Pancreas (tissue), 10 donors: Measurements from ENCODE around the gene PIGT. TPM values are rescaled to one million over a fixed set of nuclear protein-coding genes. Genes with fewer than 3 reads are reported as not detected.

Source experiments
- ATAC-seq, 4 donors: fragments of 200-7000 bp; cut with Tn5 transposase; one replicate each; pipeline versions ENCODE4 v1.8.0 to v1.9.1; 2020; ENCODE audit warnings: mild to moderate bottlenecking in 4 of 4, moderate library complexity in 4 of 4
- DNase-seq, 6 donors: peaks; one replicate each; pipeline ENCODE4 v3.0.0-alpha.2; 2020
- FAIRE-seq: peaks from 2 replicates; lab custom pipeline; 2012; peaks lifted over from hg19 to GRCh38; lab: Jason Lieb, UNC
- H3K27ac ChIP-seq, 4 donors: fragments of 200-600 bp; sonication (generic); 1 replicate in 3 of 4; 2 replicates in 1 of 4; pipeline versions ENCODE4 v1.5.0 to v1.8.0; 2020
- H3K27me3 ChIP-seq, 4 donors: fragments of 200-600 bp; one replicate each; pipeline ENCODE4 v1.8.0; 2021
- H3K36me3 ChIP-seq, 3 donors: fragments of 200-600 bp; sonication (generic) in 1 of 3; one replicate each; pipeline versions ENCODE4 v1.5.0 to v1.8.0; 2020 to 2021
- H3K4me1 ChIP-seq, 3 donors: fragments of 200-600 bp; one replicate each; pipeline ENCODE4 v1.8.0; 2021
- H3K4me3 ChIP-seq, 4 donors: fragments of 200-600 bp; sonication (generic) in 2 of 4; one replicate each; pipeline versions ENCODE4 v1.5.0 to v1.8.0; 2020 to 2021
- H3K9me3 ChIP-seq, 4 donors: fragments of 200-600 bp; one replicate each; pipeline ENCODE4 v1.8.0; 2021
- WGBS, 2 donors: extraction: QIAGEN DNeasy Blood & Tissue Kit; methylation state at CpG; one replicate each; pipeline ENCODE4 v1.1.7; 2013; 5-methylcytosine and 5-hydroxymethylcytosine counted together
- intact Hi-C, 3 donors: fragments of 100-400 bp; cut with DNase I; formaldehyde crosslinking; loops; one replicate each; pipeline versions ENCODE4 v1.11.1 to v1.14.2; 2022
- polyA plus RNA-seq, 2 donors: library from polyadenylated mRNA; stranded (reverse); fragments of 200-250 nt; gene quantifications; one replicate each; pipeline ENCODE4 v1.2.3, GENCODE V29; 2013
- total RNA-seq, 6 donors: library from RNA; stranded (reverse); fragmentation: NEBNext Ultra II Directional in 4 of 6; extraction: Animal tissue kit (Norgen Biotek cat#: 25700) in 4 of 6; gene quantifications; one replicate each; pipeline versions ENCODE4 v1.2.1 to v1.2.4, GENCODE V29; 2021 to 2023
- TF ChIP-seq, protein P1 (sequence below), 4 donors: fragments of 200-600 bp; sonication (generic) in 3 of 4; IDR thresholded peaks; one replicate each; pipeline versions ENCODE4 v1.5.0 to v1.8.0; 2021; ENCODE audit warnings: antibody characterized with exemption in 4 of 4
- donor health status: healthy with polysubstance abuse.
- donor health status: DM: no; HTN: no; CAD: no; lungs with moderate emphysema.
- donor health status: DM: no; HTN: no; CAD: no.
- donor health status: control.
- donor health status: control.
- donor health status: Bipolar disorder and iron deficiency.
- donor health status: DM: yes; HTN: yes; CAD: no.
- donor health status: DM: no; HTN: no; CAD: no.
- donor health status: DM: no; HTN: no; CAD: no.
- donor health status: DM: yes; HTN: yes; CAD: no.

Gene PIGT
- total and polyA plus RNA-seq, 8 donors = 35.3 to 69.1 (median 52.7) TPM

DNA sequence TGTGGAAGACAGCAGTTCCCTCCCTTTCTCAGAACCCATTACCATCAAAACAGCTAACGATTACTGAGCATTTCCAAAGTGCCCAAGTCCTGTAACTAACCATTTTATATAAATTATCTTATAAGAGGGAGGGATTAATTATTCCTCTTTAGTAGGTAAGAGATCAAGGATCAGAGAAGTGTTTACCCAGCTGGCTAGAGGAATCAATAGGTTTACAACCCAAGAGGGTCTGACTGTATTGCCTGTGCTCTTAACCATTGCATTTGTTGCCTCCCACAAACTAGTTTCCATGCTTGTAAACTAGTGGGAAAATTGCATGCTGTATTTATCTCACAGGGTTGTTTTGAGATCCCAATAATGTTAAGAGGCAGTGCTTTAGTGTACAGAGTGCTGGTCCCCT is 11.5 kb upstream of the PIGT start:
- Histone ChIP-seq H3K36me3 (no peaks in the 10 kb centered on the region), H3K4me1 (peaks cover 0 to 3% (median 0%) of the 10 kb centered on the region in 3 donors), H3K27me3 (no peaks in the 10 kb centered on the region), H3K4me3 (no peak overlapping the region), H3K9me3 (no peaks in the 10 kb centered on the region), H3K27ac (no peak overlapping the region)
- no peak for FAIRE-seq
- no peak for ATAC-seq
- TF ChIP-seq, protein P1, sequence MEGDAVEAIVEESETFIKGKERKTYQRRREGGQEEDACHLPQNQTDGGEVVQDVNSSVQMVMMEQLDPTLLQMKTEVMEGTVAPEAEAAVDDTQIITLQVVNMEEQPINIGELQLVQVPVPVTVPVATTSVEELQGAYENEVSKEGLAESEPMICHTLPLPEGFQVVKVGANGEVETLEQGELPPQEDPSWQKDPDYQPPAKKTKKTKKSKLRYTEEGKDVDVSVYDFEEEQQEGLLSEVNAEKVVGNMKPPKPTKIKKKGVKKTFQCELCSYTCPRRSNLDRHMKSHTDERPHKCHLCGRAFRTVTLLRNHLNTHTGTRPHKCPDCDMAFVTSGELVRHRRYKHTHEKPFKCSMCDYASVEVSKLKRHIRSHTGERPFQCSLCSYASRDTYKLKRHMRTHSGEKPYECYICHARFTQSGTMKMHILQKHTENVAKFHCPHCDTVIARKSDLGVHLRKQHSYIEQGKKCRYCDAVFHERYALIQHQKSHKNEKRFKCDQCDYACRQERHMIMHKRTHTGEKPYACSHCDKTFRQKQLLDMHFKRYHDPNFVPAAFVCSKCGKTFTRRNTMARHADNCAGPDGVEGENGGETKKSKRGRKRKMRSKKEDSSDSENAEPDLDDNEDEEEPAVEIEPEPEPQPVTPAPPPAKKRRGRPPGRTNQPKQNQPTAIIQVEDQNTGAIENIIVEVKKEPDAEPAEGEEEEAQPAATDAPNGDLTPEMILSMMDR (IDR thresholded peaks at IDR 0.05) = no peak
- 76 to 91% methylated on average over 1 of the region's 1 CpG for WGBS, 2 donors
- DNase-seq = no peak
- intact Hi-C loops = no loop called here

DNA sequence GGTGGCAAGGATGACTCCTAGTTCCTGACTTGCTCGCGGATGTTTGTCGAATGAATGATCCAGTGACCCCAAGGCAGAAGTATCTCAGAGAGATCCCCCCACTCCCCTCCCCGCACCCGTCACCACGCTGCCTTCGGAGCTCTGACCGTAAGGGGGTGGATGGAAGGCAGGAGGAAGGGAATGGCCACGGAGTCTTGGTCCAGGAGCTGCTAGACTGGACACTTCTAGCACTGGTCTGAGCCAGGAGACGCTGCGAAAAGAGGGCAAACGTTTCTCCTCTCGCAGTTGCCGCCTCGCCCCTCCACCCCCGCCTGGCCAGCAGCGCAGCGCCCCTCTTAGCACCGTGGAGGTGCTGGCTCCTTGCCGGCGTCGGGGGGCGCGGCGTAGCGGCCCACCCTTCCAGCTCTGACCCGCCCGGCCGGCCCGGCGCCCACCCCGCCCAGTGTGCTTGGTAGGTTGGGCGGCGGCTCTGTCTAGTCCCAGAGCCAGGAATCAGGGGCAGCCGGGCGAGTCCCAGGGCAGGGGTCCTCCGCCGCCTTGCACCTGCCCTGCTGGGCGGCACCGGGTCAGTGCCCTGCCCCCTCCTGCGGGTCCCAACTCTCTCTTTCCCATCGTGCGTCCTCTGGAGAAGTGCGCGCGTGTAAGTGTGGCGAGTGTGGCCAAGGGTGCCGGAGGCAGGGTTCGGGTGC is 10.2 kb upstream of the PIGT start:
- 4% methylated on average over 41 to 49 of the region's 49 CpGs for WGBS, 2 donors
- peak in 3 of 6 donors; percentile 49 to 71 (median 70) for DNase-seq

DNA sequence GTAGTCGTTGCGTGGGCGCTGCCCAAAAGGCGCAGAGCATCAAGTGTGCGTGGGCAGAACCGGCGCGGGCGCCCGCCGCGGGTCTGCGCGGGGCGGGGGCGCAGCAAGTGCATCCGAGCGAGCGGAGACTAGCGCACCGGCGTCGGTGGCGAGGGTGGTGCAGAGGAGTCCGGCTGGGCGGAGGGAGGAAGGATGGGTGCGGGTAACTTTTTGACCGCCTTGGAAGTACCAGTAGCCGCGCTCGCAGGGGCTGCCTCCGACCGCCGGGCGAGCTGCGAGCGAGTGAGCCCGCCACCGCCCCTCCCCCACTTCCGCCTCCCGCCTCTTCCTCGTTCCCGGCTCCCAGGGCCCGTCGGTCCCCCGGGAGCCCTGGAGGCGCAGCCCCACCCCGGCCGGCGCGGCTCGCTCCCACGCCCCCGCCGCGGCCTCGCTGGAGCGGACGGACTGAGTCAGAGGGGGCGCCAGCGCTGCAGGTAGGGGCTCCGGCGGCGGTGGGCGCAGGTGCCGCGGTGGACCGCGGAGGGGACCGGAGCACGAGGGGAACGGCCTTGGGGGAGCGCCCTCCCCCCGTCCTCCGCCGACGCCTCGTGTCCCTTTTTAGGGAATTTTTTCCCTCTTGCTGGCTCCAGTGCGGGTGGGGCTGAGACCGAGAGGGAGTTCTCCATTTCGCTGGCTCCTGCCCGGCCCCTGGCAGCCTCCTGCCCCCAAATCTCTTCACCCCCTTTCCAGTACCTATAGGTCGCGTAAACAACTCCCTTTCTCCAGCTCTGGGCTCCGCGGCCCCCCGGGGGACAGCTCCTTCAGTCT is 9.5 kb upstream of the PIGT start:
- no peaks in the 10 kb centered on the region for H3K27me3 ChIP-seq
- peak; percentile 84 to 86 (median 86) for ATAC-seq
- FAIRE-seq = no peak
- DNase-seq = peak; percentile 65 to 88 (median 76)
- TF ChIP-seq, protein P1 (IDR thresholded peaks at IDR 0.05) = no peak
- intact Hi-C loops = no loop called here
- 1% methylated on average over 30 to 87 of the region's 87 CpGs for WGBS, 2 donors
- no peaks in the 10 kb centered on the region for H3K9me3 ChIP-seq
- H3K4me1 ChIP-seq = peaks cover 0 to 3% (median 0%) of the 10 kb centered on the region in 3 donors
- H3K36me3 ChIP-seq = peaks cover 0 to 6% (median 0%) of the 10 kb centered on the region in 3 donors
- H3K27ac ChIP-seq = peak overlapping the region; percentile 42 to 80 (median 60)
- H3K4me3 ChIP-seq = peak overlapping the region; percentile 34 to 95 (median 72)

More for the DNA sequence above, 10.2 kb upstream of the PIGT start:
- Histone ChIP-seq H3K27ac (peak overlapping the region; percentile 42 to 80 (median 60)), H3K4me3 (peak overlapping the region; percentile 34 to 95 (median 72)), H3K4me1 (peaks cover 0 to 3% (median 0%) of the 10 kb centered on the region in 3 donors), H3K27me3 (no peaks in the 10 kb centered on the region), H3K36me3 (peaks cover 0 to 6% (median 0%) of the 10 kb centered on the region in 3 donors), H3K9me3 (no peaks in the 10 kb centered on the region)
- ATAC-seq = peak; percentile 35 to 45 (median 42)
- FAIRE-seq = no peak
- intact Hi-C loops = no loop called here
- TF ChIP-seq, protein P1 (IDR thresholded peaks at IDR 0.05) = no peak

DNA sequence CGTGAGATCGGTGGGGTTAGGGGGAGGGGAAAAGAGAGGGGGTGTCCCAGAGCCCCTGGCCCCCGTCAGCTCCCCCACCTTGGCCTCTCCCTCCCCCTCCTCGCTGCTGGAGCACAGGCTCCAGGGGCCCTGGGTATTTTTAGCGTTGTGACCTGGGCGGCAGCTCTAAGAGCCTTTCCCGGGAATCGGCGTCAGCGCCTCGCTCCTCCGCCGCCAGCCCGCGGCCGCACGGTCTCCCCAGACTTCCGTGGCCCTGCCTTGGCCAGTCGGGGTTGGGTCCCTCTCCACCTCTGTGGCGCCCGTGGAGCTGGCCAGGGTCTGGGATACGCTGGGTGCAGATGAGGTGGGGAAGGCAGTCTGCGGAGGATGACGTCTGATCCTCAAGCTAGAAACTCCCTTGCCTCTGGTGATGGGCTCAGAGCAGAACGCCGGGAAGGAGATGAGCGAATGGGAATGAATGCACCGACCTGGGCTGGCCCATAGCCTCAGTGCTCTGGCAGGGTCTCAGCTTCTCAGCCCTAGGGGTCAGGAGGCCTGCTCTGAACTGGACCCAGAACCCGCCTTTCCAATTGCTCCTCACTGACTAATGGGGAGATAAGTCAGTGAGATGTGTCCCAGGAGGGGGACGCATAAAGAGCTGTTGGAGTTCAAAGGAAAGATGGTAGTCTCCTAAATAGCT is 8.7 kb upstream of the PIGT start:
- 21% methylated on average over 30 of the region's 30 CpGs for WGBS, 2 donors
- DNase-seq (peak in 4 of 6 donors; percentile 32 to 84 (median 62)), FAIRE-seq (no peak), ATAC-seq (peak; percentile 50 to 66 (median 63))
- H3K36me3 ChIP-seq = peaks cover 0 to 6% (median 0%) of the 10 kb centered on the region in 3 donors
- TF ChIP-seq, protein P1 (IDR thresholded peaks at IDR 0.05) = no peak
- H3K4me1 ChIP-seq = peaks cover 0 to 3% (median 0%) of the 10 kb centered on the region in 3 donors
- H3K27me3 ChIP-seq = no peaks in the 10 kb centered on the region
- H3K9me3 ChIP-seq = no peaks in the 10 kb centered on the region
- intact Hi-C loops = no loop called here
- peak overlapping the region; percentile 34 to 95 (median 72) for H3K4me3 ChIP-seq
- H3K27ac ChIP-seq = peak overlapping the region; percentile 42 to 80 (median 60)
